ENCODE measurements around the gene DOK5.

DOK5 gene

DNA sequence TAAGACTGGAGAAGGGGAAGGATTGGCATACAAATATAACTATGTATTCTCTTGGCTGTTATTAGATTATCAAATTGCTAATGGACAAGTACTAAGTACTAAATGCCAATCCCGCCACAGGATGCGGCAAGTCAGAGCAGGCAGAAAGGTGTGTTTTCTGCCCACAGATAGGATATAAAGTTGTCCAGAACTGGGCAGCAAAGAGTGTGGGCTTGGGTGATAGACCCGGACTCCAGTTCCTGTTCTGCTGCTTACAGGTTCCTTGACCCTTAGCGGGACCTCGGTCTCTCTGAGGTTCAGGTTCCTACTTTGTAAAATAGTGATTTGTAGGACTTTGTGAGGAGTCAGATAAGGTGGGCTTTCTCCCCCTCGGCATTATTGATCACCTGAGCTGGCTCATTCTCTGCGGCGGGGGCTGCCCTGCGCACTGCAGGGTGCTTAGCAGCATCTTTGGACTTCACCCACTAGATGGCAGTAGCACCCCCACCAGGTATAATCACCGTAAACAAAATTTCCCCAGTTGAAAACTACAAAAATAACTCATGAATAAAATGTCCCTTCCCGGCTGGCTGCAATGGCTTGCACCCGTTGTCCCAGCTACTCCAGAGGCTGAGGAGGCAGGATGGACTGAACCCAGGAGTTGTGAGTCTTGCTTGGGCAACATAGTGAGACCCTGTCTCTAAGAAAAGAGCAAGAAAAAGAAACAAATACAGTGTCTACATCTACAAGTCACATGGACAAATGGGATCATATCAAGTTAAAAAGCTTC, 193.1 kb downstream of the DOK5 start:
- TF ChIP-seq, protein P1, sequence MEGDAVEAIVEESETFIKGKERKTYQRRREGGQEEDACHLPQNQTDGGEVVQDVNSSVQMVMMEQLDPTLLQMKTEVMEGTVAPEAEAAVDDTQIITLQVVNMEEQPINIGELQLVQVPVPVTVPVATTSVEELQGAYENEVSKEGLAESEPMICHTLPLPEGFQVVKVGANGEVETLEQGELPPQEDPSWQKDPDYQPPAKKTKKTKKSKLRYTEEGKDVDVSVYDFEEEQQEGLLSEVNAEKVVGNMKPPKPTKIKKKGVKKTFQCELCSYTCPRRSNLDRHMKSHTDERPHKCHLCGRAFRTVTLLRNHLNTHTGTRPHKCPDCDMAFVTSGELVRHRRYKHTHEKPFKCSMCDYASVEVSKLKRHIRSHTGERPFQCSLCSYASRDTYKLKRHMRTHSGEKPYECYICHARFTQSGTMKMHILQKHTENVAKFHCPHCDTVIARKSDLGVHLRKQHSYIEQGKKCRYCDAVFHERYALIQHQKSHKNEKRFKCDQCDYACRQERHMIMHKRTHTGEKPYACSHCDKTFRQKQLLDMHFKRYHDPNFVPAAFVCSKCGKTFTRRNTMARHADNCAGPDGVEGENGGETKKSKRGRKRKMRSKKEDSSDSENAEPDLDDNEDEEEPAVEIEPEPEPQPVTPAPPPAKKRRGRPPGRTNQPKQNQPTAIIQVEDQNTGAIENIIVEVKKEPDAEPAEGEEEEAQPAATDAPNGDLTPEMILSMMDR (IDR thresholded peaks at IDR 0.05) = peak; percentile 91

DNA sequence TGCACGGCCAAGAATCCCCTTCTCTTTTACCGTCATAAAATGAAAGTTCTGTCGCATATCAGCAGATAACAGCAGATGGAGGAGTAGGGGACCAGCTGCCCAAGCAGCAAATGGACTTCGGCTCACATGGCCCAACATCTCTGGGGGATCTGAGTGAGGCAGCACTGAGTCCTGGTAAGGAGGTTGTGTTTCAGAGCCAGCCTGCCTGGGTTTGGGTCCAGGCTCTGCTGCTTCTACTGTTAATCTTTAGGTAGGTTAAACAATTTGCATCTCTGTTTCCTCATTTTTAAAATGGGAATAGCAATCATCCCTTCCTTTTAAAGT, 193.6 kb downstream of the DOK5 start:
- TF ChIP-seq, protein P1 (IDR thresholded peaks at IDR 0.05) = no peak

DNA sequence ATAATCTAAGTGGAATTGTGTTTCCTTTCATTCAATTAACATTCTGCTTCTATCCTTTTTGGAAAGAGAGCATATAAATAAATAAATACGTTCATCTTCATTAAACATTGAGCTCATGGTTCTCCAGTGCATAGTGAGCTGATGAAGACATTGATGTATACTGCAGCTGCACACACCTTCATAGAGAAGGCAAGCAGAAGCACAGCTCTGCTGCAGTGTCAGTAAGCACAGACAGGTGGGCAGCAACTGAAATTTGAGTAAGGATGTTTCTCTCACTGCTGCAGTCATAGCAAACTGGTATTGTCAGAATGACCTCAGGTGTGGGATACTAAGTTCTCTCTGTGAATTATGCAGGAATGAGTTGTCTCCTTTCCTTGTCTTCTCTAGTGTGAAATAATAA, 202.9 kb downstream of the DOK5 start:
- TF ChIP-seq, protein P1 (IDR thresholded peaks at IDR 0.05) = no peak

DNA sequence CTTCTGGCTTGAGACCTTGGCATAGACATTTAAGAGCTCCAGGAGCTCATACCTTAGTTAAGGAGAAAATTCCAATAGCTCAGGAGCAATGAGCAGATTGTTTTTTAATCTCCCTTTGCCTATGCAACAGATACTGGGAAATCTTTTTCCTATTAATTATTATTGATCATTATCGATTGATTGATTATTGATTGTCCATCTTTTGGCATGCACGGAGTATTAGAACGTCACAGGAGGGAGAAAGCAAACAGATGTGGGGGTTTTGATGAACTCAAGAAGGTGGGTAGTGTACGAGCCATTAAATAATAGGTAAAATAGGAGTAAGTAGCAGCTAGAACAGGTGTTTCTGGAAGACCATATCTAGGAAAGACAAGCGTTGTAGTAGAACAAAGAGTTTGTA, 205.0 kb downstream of the DOK5 start:
- TF ChIP-seq, protein P1 (IDR thresholded peaks at IDR 0.05) = no peak

DNA sequence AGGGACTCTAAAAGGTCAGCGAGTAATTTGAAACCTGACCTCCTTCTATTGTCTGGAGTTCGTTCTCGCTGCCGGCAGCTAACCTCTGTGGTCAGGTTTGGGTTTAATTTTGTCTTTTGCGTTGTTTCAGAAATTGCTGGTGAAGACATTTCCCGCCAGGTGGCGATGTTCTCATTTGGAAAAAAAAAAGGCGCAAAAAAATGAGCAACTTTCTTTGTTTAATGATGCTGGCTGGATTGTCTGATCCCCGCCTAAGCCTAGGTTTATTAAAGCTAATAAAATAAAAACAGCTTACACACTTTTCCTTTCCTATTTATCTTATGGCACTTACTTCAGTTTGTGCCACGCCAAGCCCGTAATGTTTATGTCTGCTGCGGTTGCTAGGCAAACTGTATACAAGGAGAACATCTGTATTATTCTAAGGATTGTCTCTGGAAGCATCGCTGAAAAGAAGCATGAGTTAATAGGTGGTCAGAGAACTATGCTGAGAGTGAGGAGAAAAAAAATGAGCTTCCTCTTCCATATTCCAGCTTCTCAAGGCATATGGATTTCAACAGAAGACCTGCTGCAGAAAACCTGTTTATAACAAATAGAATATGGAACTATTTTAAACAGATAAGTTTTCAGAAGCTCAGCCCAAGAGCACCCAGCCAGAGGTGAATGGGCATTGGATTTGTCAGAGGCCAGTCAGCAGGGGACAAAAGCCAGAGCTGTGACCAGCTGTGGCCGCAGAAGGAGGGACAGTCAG, 205.7 kb downstream of the DOK5 start:
- TF ChIP-seq, protein P1 (IDR thresholded peaks at IDR 0.05) = peak; percentile 77

DNA sequence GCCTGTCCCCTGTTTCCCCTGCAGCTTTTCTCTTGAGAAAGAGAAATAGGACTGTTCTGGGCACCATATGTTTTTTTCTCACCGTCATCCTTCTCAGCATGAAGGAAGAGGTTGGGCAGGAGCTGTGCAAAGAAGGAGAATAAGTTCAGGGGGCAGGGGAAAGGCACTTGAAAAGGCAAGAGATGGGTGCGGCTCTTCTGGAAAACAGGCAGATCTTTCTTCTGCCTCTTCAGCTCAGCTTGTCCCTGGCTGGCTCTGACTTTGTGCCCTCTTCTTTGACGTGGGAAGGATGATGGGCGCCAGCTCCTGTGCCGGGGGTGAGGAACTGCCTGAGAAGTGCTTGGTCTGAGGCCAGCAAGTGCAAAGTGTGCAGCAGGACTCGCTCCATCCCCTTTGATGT, 206.5 kb downstream of the DOK5 start:
- TF ChIP-seq, protein P1 (IDR thresholded peaks at IDR 0.05) = no peak

DNA sequence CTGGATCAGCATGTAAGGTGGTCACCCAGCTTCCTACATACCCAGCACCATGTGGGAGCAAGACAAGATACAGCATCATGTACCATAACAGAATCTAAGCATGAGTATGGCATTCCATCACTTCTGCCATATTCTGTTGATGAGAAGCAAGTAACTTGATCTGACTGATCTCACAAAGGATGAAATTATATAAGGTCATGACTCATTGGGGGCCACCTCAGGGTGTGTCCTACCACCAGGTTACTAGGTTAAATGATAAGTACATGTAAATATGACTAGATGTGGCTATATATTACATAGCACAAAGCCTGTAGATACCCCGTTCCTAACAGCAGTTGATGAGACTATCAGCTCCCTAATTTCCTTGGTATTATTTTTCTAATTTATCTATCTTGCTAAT, 213.1 kb downstream of the DOK5 start:
- TF ChIP-seq, protein P1 (IDR thresholded peaks at IDR 0.05) = no peak

Data from LNCAP (cell line).